Activated CD4-positive, alpha-beta T cell treated with anti-CD3 and anti-CD28 coated beads, Interleukin-2, amount 50 U/mL, for 16 hours (primary cell): ENCODE data around the gene PARM1.
"Not testable (repeated sequence)": the region's sequence is repeated elsewhere in the genome, so short reads cannot be mapped to it uniquely, and the experiment has no call there.

Source experiments
- DNase-seq: peaks from one replicate; pipeline ENCODE4 v3.0.0-alpha.2; 2020

The PARM1 gene

GRCh38 chr4:74994436-74994835 is 61.5 kb downstream of the PARM1 start:
- not testable (repeated sequence) for DNase-seq

GRCh38 chr4:74996996-74997395 is 64.1 kb downstream of the PARM1 start:
- DNase-seq, result no peak

GRCh38 chr4:74997948-74998729 is 65.2 kb downstream of the PARM1 start:
- no peak for DNase-seq

- no peak for DNase-seq
These were observed 66.9 kb downstream of the PARM1 start for GRCh38 chr4:74999714-75000309.

GRCh38 chr4:75001871-75002270 is 69.0 kb downstream of the PARM1 start:
- DNase-seq, result no peak

GRCh38 chr4:75002381-75002780 is 69.5 kb downstream of the PARM1 start:
- DNase-seq, result no peak

- DNase-seq, result no peak
These were observed 71.1 kb downstream of the PARM1 start for GRCh38 chr4:75003979-75004378.

GRCh38 chr4:75004755-75005668 is 72.1 kb downstream of the PARM1 start:
- DNase-seq, result no peak

GRCh38 chr4:75005727-75006126 is 72.8 kb downstream of the PARM1 start:
- no peak for DNase-seq

- no peak for DNase-seq
These were observed 75.0 kb downstream of the PARM1 start for GRCh38 chr4:75007891-75008290.

GRCh38 chr4:75009138-75009537 is 76.2 kb downstream of the PARM1 start:
- DNase-seq, result no peak

- no peak for DNase-seq
These were observed 78.3 kb downstream of the PARM1 start for GRCh38 chr4:75011131-75011795.

GRCh38 chr4:75015627-75016026 is 82.7 kb downstream of the PARM1 start:
- no peak for DNase-seq

GRCh38 chr4:75016472-75016871 is 83.6 kb downstream of the PARM1 start:
- DNase-seq, result no peak

- DNase-seq, result no peak
These were observed 86.0 kb downstream of the PARM1 start for GRCh38 chr4:75018811-75019479.

- DNase-seq, result no peak
These were observed 92.5 kb downstream of the PARM1 start for GRCh38 chr4:75025431-75025830.

- DNase-seq, result no peak
These were observed 95.4 kb downstream of the PARM1 start for GRCh38 chr4:75028196-75028854.

GRCh38 chr4:75030028-75030427 is 97.1 kb downstream of the PARM1 start:
- DNase-seq, result no peak

GRCh38 chr4:75030649-75031235 is 97.8 kb downstream of the PARM1 start:
- no peak for DNase-seq

- DNase-seq, result no peak
These were observed 98.9 kb downstream of the PARM1 start for GRCh38 chr4:75031775-75032174.

GRCh38 chr4:75034523-75034922 is 101.6 kb downstream of the PARM1 start:
- no peak for DNase-seq
